Memory B cell (primary cell): ENCODE data around the gene LDB2.

Experiments
- ATAC-seq: fragments of 150-1000 bp; cut with Tn5 transposase; 2 replicates; pipeline ENCODE4 v1.10.0; 2021; ENCODE audit warnings: low read depth, mild to moderate bottlenecking, moderate library complexity
- DNase-seq, 2 donors: peaks; one replicate each; pipeline ENCODE4 v3.0.0; 2022; ENCODE audit warnings: low spot score in 2 of 2
- H3K27ac Mint-ChIP-seq: one replicate; pipeline ENCODE4 v1.8.0; 2022; ENCODE audit warnings: mild to moderate bottlenecking, moderate library complexity, mixed read lengths
- H3K27me3 Mint-ChIP-seq: one replicate; pipeline ENCODE4 v1.8.0; 2022; ENCODE audit warnings: mixed read lengths
- H3K36me3 Mint-ChIP-seq: one replicate; pipeline ENCODE4 v1.8.0; 2022; ENCODE audit warnings: mild to moderate bottlenecking, mixed read lengths
- H3K4me1 Mint-ChIP-seq: one replicate; pipeline ENCODE4 v1.8.0; 2022; ENCODE audit warnings: mixed read lengths
- H3K4me3 Mint-ChIP-seq: one replicate; pipeline ENCODE4 v1.8.0; 2022; ENCODE audit warnings: mild to moderate bottlenecking, moderate library complexity, mixed read lengths
- H3K9me3 Mint-ChIP-seq: one replicate; pipeline ENCODE4 v1.8.0; 2022; ENCODE audit warnings: mixed read lengths

The LDB2 gene

GRCh38 chr4:16843831-16844508 is 54.5 kb downstream of the LDB2 start:
- Mint-ChIP-seq H3K9me3 (peaks cover 3% of the 10 kb centered on the region), H3K4me1 (no peaks in the 10 kb centered on the region)

GRCh38 chr4:16838226-16838875 is 60.1 kb downstream of the LDB2 start:
- Mint-ChIP-seq H3K27me3 (no peaks in the 10 kb centered on the region), H3K27ac (no peak overlapping the region), H3K9me3 (peaks cover 1% of the 10 kb centered on the region), H3K36me3 (no peaks in the 10 kb centered on the region), H3K4me3 (no peak overlapping the region), H3K4me1 (no peaks in the 10 kb centered on the region)
- DNase-seq (no peak), ATAC-seq (no peak)

More at GRCh38 chr4:16843831-16844508, 54.5 kb downstream of the LDB2 start:
- no peaks in the 10 kb centered on the region for H3K27me3 Mint-ChIP-seq
- no peak for DNase-seq
- no peak overlapping the region for H3K4me3 Mint-ChIP-seq
- H3K36me3 Mint-ChIP-seq, result no peaks in the 10 kb centered on the region
- no peak for ATAC-seq
- no peak overlapping the region for H3K27ac Mint-ChIP-seq

- Mint-ChIP-seq H3K27me3 (no peaks in the 10 kb centered on the region), H3K27ac (no peak overlapping the region), H3K36me3 (no peaks in the 10 kb centered on the region), H3K9me3 (peaks cover 1% of the 10 kb centered on the region), H3K4me3 (no peak overlapping the region), H3K4me1 (no peaks in the 10 kb centered on the region)
- DNase-seq (no peak), ATAC-seq (no peak)
Observed at GRCh38 chr4:16837475-16837874, 61.0 kb downstream of the LDB2 start.

- Mint-ChIP-seq H3K27me3 (no peaks in the 10 kb centered on the region), H3K4me3 (no peak overlapping the region), H3K4me1 (no peaks in the 10 kb centered on the region), H3K27ac (no peak overlapping the region), H3K9me3 (peaks cover 1% of the 10 kb centered on the region), H3K36me3 (no peaks in the 10 kb centered on the region)
- DNase-seq, result no peak
- ATAC-seq, result no peak
Observed at GRCh38 chr4:16836324-16836723, 62.1 kb downstream of the LDB2 start.

- Mint-ChIP-seq H3K4me3 (no peak overlapping the region), H3K36me3 (no peaks in the 10 kb centered on the region), H3K9me3 (peaks cover 1% of the 10 kb centered on the region), H3K27ac (no peak overlapping the region), H3K4me1 (no peaks in the 10 kb centered on the region), H3K27me3 (no peaks in the 10 kb centered on the region)
- ATAC-seq, result no peak
- DNase-seq, result no peak
Observed at GRCh38 chr4:16835597-16836247, 62.7 kb downstream of the LDB2 start.

GRCh38 chr4:16834814-16835213 is 63.6 kb downstream of the LDB2 start:
- Mint-ChIP-seq H3K4me1 (no peaks in the 10 kb centered on the region), H3K36me3 (no peaks in the 10 kb centered on the region), H3K27ac (no peak overlapping the region), H3K4me3 (no peak overlapping the region), H3K9me3 (peaks cover 1% of the 10 kb centered on the region), H3K27me3 (no peaks in the 10 kb centered on the region)
- DNase-seq, result no peak
- no peak for ATAC-seq

- peaks cover 1% of the 10 kb centered on the region for H3K9me3 Mint-ChIP-seq
- no peak overlapping the region for H3K4me3 Mint-ChIP-seq
- no peaks in the 10 kb centered on the region for H3K27me3 Mint-ChIP-seq
- no peak overlapping the region for H3K27ac Mint-ChIP-seq
- ATAC-seq, result no peak
- H3K4me1 Mint-ChIP-seq, result no peaks in the 10 kb centered on the region
- DNase-seq, result no peak
- H3K36me3 Mint-ChIP-seq, result no peaks in the 10 kb centered on the region
Observed at GRCh38 chr4:16833722-16834121, 64.7 kb downstream of the LDB2 start.

GRCh38 chr4:16830081-16830480 is 68.4 kb downstream of the LDB2 start:
- Mint-ChIP-seq H3K9me3 (peaks cover 4% of the 10 kb centered on the region), H3K4me1 (no peaks in the 10 kb centered on the region), H3K4me3 (no peak overlapping the region), H3K36me3 (no peaks in the 10 kb centered on the region), H3K27me3 (no peaks in the 10 kb centered on the region), H3K27ac (no peak overlapping the region)
- no peak for DNase-seq
- ATAC-seq, result no peak

GRCh38 chr4:16827794-16828724 is 70.4 kb downstream of the LDB2 start:
- Mint-ChIP-seq H3K9me3 (peaks cover 2% of the 10 kb centered on the region), H3K4me1 (no peaks in the 10 kb centered on the region), H3K27ac (no peak overlapping the region), H3K36me3 (no peaks in the 10 kb centered on the region), H3K4me3 (no peak overlapping the region), H3K27me3 (no peaks in the 10 kb centered on the region)
- DNase-seq (no peak), ATAC-seq (no peak)

GRCh38 chr4:16827045-16827444 is 71.4 kb downstream of the LDB2 start:
- Mint-ChIP-seq H3K4me3 (no peak overlapping the region), H3K27ac (no peak overlapping the region), H3K27me3 (no peaks in the 10 kb centered on the region), H3K9me3 (peaks cover 2% of the 10 kb centered on the region), H3K4me1 (no peaks in the 10 kb centered on the region), H3K36me3 (no peaks in the 10 kb centered on the region)
- DNase-seq (no peak), ATAC-seq (no peak)

GRCh38 chr4:16826406-16826910 is 72.0 kb downstream of the LDB2 start:
- no peak overlapping the region for H3K27ac Mint-ChIP-seq
- no peak for ATAC-seq

GRCh38 chr4:16824278-16824806 is 74.1 kb downstream of the LDB2 start:
- ATAC-seq, result no peak
- peaks cover 4% of the 10 kb centered on the region for H3K9me3 Mint-ChIP-seq
- H3K27me3 Mint-ChIP-seq, result no peaks in the 10 kb centered on the region
- DNase-seq, result no peak
- no peaks in the 10 kb centered on the region for H3K36me3 Mint-ChIP-seq
- H3K27ac Mint-ChIP-seq, result no peak overlapping the region
- H3K4me1 Mint-ChIP-seq, result no peaks in the 10 kb centered on the region
- no peak overlapping the region for H3K4me3 Mint-ChIP-seq

More at GRCh38 chr4:16826406-16826910, 72.0 kb downstream of the LDB2 start:
- H3K36me3 Mint-ChIP-seq, result no peaks in the 10 kb centered on the region
- peaks cover 2% of the 10 kb centered on the region for H3K9me3 Mint-ChIP-seq
- no peaks in the 10 kb centered on the region for H3K27me3 Mint-ChIP-seq
- no peak overlapping the region for H3K4me3 Mint-ChIP-seq
- no peaks in the 10 kb centered on the region for H3K4me1 Mint-ChIP-seq
- DNase-seq, result no peak

- Mint-ChIP-seq H3K27ac (no peak overlapping the region), H3K4me3 (no peak overlapping the region), H3K9me3 (peaks cover 3% of the 10 kb centered on the region), H3K4me1 (no peaks in the 10 kb centered on the region), H3K36me3 (no peaks in the 10 kb centered on the region), H3K27me3 (no peaks in the 10 kb centered on the region)
- no peak for DNase-seq
- ATAC-seq, result no peak
Observed at GRCh38 chr4:16820329-16820728, 78.1 kb downstream of the LDB2 start.
